ENCODE results near the gene UQCC3. TPM values are rescaled to one million over a fixed set of nuclear protein-coding genes. Genes with fewer than 3 reads are reported as not detected.
A peak's percentile ranks its signal among the peaks of the same experiment; 100 is the strongest.

The UQCC3 gene
- total and polyA plus RNA-seq, 10 of the 15 experiments (the other 5 are each of a cell fraction or from before 2014, with no cell fraction given): 1.3 to 20.5 (median 8.2) TPM

DNA sequence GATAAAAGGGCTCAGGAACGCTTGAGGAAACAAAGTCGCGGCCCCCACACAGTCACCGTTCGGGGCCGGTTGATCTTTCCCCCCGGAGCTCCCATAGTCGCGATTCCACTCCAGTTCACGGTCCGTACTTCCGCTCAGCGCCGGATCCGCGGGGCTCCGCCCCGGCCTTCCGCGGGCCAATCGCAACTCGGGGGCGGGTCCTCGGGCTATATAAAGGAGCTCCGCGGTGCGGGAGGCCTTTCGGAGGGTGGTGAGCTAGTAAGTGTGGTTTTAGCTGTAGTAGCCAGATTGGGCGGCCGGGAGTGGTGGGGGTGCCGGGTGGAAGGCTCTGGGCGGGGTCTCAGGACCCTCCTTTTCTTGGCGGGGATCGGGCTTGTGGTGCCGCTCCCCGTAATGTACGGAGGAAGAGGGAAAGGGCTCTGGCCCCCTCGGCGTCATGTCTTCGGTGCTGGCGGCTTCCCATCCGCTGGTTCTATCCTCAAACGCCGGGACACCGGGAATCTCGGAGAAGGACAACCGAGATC lies 6.3 kb upstream of the UQCC3 start, which contains the start of the genes C11orf98 and CSKMT (continued):
- TF ChIP-seq JUNB (IDR thresholded peaks at IDR 0.05): no peak; the same call in 1 of the 2 replicates
- 0 out of 2 replicates have a peak, but pooled peaks have one; percentile 23 for TF ChIP-seq TCF7 (IDR thresholded peaks at IDR 0.05; ENCODE audit: borderline replicate concordance)
- TF ChIP-seq TARDBP (IDR thresholded peaks at IDR 0.05; ENCODE audit: borderline replicate concordance): 0 out of 2 replicates have a peak, but pooled peaks have one; percentile 34
- no peak for TF ChIP-seq NR2C2 (IDR thresholded peaks at IDR 0.05; ENCODE audit: borderline replicate concordance, control insufficient read depth, insufficient read length, low read depth)
- TF ChIP-seq PAX5 (IDR thresholded peaks at IDR 0.05; ENCODE audit: borderline replicate concordance, low read depth, low read length): 0 out of 2 replicates have a peak, but pooled peaks have one; percentile 80
- TF ChIP-seq ZNF217 (IDR thresholded peaks at IDR 0.05): no peak
- TF ChIP-seq SMAD5 (IDR thresholded peaks at IDR 0.05; ENCODE audit: low read depth): peak; percentile 99
- no peak for TF ChIP-seq MYC (IDR thresholded peaks at IDR 0.05; ENCODE audit: insufficient read depth, insufficient read length, insufficient replicate concordance, low read length, severe bottlenecking)
- TF ChIP-seq IKZF2 (IDR thresholded peaks at IDR 0.05): 0 out of 4 replicates have a peak, but pooled peaks of 1 of the 2 experiments have one; percentile 20
- TF ChIP-seq RCOR1 (conservative IDR thresholded peaks at IDR 0.05; ENCODE audit: low read depth, low read length): no peak
- TF ChIP-seq SIX5 (IDR thresholded peaks at IDR 0.05; ENCODE audit: low read depth, low read length, severe bottlenecking): no peak
- TF ChIP-seq, protein P1, sequence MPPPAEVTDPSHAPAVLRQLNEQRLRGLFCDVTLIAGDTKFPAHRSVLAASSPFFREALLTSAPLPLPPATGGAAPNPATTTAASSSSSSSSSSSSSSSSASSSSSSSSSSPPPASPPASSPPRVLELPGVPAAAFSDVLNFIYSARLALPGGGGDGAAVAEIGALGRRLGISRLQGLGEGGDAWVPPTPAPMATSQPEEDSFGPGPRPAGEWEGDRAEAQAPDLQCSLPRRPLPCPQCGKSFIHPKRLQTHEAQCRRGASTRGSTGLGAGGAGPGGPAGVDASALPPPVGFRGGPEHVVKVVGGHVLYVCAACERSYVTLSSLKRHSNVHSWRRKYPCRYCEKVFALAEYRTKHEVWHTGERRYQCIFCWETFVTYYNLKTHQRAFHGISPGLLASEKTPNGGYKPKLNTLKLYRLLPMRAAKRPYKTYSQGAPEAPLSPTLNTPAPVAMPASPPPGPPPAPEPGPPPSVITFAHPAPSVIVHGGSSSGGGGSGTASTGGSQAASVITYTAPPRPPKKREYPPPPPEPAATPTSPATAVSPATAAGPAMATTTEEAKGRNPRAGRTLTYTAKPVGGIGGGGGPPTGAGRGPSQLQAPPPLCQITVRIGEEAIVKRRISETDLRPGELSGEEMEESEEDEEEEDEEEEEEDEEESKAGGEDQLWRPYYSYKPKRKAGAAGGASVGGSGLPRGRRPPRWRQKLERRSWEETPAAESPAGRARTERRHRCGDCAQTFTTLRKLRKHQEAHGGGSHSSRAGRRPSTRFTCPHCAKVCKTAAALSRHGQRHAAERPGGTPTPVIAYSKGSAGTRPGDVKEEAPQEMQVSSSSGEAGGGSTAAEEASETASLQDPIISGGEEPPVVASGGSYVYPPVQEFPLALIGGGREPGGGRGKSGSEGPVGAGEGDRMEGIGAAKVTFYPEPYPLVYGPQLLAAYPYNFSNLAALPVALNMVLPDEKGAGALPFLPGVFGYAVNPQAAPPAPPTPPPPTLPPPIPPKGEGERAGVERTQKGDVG (CRISPR knock-in tag; IDR thresholded peaks at IDR 0.05): peak; percentile 79
- TF ChIP-seq BRCA1 (IDR thresholded peaks at IDR 0.05; ENCODE audit: low read depth, low read length): no peak
- TF ChIP-seq FOXM1 (IDR thresholded peaks at IDR 0.05; ENCODE audit: low read depth, low read length): peak; percentile 48
- TF ChIP-seq MTA3 (IDR thresholded peaks at IDR 0.05; ENCODE audit: borderline replicate concordance, low read length): peak; percentile 71; the same call in 1 of the 2 replicates
- TF ChIP-seq, protein P2, sequence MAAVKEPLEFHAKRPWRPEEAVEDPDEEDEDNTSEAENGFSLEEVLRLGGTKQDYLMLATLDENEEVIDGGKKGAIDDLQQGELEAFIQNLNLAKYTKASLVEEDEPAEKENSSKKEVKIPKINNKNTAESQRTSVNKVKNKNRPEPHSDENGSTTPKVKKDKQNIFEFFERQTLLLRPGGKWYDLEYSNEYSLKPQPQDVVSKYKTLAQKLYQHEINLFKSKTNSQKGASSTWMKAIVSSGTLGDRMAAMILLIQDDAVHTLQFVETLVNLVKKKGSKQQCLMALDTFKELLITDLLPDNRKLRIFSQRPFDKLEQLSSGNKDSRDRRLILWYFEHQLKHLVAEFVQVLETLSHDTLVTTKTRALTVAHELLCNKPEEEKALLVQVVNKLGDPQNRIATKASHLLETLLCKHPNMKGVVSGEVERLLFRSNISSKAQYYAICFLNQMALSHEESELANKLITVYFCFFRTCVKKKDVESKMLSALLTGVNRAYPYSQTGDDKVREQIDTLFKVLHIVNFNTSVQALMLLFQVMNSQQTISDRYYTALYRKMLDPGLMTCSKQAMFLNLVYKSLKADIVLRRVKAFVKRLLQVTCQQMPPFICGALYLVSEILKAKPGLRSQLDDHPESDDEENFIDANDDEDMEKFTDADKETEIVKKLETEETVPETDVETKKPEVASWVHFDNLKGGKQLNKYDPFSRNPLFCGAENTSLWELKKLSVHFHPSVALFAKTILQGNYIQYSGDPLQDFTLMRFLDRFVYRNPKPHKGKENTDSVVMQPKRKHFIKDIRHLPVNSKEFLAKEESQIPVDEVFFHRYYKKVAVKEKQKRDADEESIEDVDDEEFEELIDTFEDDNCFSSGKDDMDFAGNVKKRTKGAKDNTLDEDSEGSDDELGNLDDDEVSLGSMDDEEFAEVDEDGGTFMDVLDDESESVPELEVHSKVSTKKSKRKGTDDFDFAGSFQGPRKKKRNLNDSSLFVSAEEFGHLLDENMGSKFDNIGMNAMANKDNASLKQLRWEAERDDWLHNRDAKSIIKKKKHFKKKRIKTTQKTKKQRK (IDR thresholded peaks at IDR 0.05; ENCODE audit: low read depth, low read length): no peak
- peak; percentile 97 for TF ChIP-seq HDAC6 (IDR thresholded peaks at IDR 0.05; ENCODE audit: unreplicated experiment)
- no peak for TF ChIP-seq NFXL1 (IDR thresholded peaks at IDR 0.05; ENCODE audit: borderline replicate concordance)
- no peak for TF ChIP-seq IRF4 (IDR thresholded peaks at IDR 0.05; ENCODE audit: low read depth, low read length)
- no peak for TF ChIP-seq YBX1 (IDR thresholded peaks at IDR 0.05)
- TF ChIP-seq, protein P3, sequence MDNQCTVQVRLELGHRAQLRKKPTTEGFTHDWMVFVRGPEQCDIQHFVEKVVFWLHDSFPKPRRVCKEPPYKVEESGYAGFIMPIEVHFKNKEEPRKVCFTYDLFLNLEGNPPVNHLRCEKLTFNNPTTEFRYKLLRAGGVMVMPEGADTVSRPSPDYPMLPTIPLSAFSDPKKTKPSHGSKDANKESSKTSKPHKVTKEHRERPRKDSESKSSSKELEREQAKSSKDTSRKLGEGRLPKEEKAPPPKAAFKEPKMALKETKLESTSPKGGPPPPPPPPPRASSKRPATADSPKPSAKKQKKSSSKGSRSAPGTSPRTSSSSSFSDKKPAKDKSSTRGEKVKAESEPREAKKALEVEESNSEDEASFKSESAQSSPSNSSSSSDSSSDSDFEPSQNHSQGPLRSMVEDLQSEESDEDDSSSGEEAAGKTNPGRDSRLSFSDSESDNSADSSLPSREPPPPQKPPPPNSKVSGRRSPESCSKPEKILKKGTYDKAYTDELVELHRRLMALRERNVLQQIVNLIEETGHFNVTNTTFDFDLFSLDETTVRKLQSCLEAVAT (IDR thresholded peaks at IDR 0.05): peak; percentile 89
- peak; percentile 100 for TF ChIP-seq POLR2AphosphoS5 (IDR thresholded peaks at IDR 0.05; ENCODE audit: low read length)
- TF ChIP-seq NBN (IDR thresholded peaks at IDR 0.05): no peak
- no peak for TF ChIP-seq SUZ12 (IDR thresholded peaks at IDR 0.05; ENCODE audit: unreplicated experiment)
- TF ChIP-seq SMARCA5 (IDR thresholded peaks at IDR 0.05): no peak
- TF ChIP-seq CBX5 (IDR thresholded peaks at IDR 0.05; ENCODE audit: low read depth): peak; percentile 59; the same call in 1 of the 2 replicates
